ENCODE results near the gene TRPV3.

DNA sequence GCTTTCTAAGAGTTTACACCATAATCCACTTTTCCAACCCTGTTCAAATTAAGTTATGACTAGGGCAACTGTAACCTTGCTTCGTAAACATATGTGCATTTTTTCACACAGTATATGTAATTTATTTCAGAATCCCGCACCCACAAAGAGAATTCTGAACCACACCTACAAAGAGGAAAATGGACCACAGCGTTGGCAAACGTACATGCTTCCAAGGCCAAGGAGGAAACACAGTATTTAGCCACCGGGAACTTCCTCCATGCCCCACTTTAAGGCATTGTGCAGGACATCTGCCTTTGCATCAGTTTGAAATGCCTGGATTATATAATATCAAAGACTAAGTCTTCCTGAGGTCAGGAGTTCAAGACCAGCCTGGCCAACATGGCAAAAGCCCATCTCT is 88.1 kb downstream of the TRPV3 start:
- TF ChIP-seq, protein P1, sequence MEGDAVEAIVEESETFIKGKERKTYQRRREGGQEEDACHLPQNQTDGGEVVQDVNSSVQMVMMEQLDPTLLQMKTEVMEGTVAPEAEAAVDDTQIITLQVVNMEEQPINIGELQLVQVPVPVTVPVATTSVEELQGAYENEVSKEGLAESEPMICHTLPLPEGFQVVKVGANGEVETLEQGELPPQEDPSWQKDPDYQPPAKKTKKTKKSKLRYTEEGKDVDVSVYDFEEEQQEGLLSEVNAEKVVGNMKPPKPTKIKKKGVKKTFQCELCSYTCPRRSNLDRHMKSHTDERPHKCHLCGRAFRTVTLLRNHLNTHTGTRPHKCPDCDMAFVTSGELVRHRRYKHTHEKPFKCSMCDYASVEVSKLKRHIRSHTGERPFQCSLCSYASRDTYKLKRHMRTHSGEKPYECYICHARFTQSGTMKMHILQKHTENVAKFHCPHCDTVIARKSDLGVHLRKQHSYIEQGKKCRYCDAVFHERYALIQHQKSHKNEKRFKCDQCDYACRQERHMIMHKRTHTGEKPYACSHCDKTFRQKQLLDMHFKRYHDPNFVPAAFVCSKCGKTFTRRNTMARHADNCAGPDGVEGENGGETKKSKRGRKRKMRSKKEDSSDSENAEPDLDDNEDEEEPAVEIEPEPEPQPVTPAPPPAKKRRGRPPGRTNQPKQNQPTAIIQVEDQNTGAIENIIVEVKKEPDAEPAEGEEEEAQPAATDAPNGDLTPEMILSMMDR (conservative IDR thresholded peaks at IDR 0.05; ENCODE audit: low read length), result no peak
- no peak for TF ChIP-seq EZH2phosphoT487 (IDR thresholded peaks at IDR 0.05; ENCODE audit: borderline replicate concordance, low read depth, low read length)

Data from OCI-LY7 (cell line).